ENCODE data around the gene CFAP299.
"Not testable (repeated sequence)": the region's sequence is repeated elsewhere in the genome, so short reads cannot be mapped to it uniquely, and the experiment has no call there.

Gene CFAP299

GRCh38 chr4:80335554-80336358, at the start of gene CFAP299:
Gene CFAP299, plus strand, starts transcription at chr4:80335730.
- peak in 3 of 4 experiments; percentile 0 to 31 (median 15) for DNase-seq

DNA sequence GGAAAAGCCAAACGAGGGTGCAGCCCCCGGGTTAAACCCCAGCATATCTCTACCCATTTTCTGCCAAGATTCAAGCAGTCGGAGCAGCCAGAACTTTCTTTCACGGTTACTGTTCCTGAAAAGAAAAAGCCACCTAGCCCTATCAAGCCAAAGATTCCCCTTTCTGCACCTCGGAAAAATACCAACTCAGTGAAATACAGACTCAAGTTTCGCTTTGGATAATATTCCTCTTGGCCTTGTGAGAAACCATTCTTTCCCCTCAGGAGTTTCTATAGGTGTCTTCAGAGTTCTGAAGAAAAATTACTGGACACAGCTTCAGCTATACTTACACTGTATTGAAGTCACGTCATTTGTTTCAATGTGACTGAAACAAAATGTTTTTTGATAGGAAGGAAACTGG, 49.1 kb upstream of the CFAP299 start:
- no peak for DNase-seq

DNA sequence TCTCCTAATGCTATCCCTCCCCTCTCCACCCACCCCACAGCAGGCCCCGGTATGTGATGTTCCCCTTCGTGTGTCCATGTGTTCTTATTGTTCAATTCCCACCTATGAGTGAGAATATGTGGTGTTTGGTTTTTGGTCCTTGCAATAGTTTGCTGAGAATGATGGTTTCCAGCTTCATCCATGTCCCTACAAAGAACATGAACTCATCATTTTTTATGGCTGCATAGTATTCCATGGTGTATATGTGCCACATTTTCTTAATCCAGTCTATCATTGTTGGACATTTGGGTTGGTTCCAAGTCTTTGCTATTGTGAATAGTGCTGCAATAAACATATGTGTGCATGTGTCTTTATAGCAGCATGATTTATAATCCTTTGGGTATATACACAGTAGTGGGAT, 44.9 kb upstream of the CFAP299 start:
- DNase-seq: not testable (repeated sequence)

- no peak for DNase-seq
Measured at GRCh38 chr4:80294206-80294605, 41.3 kb upstream of the CFAP299 start.

DNA sequence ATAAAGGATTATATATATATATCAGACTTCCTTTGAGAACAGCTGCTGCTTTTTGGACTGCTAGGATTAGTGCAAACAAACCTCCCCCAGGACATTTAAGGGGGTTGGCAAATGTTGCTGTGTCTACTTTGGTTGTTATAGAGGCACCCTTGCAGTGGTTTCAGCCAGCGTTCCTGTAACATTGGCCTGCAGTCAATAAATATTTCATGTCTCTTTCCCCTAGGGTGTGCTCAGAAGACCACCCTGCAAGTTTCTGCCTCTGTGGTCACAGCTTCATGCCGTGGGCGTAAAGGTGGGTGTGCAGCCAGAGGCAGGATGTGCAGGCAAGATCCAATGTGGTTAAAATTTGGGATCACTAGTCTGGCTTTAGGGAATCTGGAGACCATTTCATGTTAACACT, 40.2 kb upstream of the CFAP299 start:
- DNase-seq: no peak

DNA sequence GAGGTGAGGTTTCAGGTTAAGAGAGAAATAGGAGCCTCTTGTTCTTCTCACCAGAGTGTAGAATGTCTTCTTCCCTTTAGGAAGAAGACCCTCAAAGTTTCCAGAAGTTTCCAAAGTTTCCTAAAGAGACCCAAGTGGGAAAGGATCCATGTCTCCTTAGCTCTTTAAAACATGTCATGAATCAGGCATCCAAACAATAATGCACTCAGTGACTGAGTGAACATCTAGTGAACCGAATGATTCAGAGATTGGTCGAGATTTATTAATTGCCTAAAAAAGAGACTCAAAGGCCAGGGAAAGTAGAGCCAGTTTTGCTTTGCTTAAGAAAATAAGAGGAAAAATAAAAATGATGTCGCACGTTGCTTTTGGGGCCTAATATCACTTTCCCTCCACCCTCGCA, 39.7 kb upstream of the CFAP299 start:
- no peak for DNase-seq

DNA sequence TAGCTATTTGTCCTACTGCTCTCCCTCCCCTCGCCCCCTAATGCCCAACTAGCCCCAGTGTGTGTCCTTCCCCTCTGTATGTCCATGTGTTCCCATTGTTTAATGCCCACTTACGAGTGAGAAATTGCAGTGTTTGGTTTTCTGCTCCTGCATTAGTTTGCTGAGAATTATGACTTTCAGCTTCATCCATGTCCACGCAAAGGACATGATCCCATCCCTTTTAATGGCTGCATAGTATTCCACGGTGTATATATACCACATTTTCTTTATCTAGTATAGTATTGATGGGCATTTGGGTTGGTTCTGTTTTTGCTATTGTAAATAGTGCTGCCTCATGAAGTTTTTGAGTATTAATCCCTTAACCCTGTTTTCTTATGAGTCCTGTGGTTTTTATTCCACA, 33.6 kb upstream of the CFAP299 start:
- DNase-seq: no peak

DNA sequence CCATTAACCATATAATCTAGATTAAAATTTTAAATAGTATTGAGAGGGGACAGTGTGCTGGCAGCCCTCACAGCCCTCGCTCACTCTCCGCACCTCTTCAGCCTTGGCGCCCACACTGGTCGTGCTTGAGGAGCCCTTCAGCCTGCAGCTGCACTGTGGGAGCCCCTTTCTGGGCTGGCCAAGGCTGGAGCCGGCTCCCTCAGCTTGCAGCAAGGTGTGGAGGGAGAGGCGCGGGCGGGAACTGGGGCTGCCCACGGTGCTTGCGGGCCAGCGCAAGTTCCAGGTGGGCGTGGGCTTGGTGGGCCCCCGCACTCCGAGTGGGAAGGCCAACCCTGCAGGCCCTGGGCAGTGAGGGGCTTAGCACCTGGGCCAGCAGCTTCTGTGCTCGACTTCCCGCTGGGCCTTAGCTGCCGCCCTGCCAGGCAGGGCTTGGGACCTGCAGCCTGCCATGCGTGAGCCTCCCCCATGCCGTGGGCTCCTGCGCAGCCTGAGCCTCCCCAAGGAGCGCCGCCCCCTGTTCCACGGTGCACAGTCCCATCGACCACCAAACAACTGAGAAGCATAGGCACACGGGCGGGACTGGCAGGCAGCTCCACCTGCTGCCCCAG, 32.8 kb upstream of the CFAP299 start:
- no peak for DNase-seq

DNA sequence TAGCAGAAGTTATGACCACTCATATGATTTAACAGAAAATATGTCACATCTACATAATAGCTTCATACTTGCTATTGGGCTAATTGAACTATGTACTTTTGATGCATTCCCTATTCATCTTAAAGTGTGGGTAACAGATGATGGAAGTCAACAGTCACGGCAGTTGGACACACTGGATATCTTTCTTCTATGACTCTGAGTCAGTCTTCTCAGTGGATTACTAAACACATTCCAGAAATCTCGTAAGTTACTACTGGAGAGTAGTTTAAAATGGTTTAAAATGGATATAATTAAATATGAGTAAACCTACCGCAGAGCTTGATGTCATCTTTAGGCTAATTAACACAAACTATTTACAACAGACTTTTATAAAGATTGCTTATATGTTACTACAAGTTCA, 30.1 kb upstream of the CFAP299 start:
- no peak for DNase-seq

GRCh38 chr4:80306260-80306659, 29.3 kb upstream of the CFAP299 start:
- DNase-seq: no peak

DNA sequence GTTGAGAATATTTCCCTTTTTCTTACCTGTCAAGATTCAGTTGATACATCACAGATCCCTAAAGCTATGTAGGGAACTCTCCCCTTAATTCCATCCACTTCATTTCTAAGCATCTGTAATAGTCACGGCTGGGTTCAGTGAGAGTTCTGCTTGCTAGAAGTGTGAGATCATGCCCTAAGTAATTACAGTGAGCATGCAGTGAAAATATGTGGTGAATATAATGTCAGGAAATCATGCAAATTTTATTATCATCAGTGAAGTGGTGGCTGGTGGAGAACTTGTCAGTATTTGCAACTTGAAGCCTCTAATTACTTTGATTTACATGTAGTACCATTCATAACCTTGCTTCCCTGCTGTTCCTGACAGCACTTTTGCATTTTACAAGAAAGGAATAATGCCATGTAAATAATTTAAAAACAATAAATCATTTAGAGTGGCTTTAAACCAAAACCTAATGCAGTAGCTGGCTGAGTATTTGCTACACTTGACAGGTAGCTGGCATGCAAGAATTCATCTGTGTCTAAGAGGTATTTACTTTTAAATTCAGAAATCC, 28.3 kb upstream of the CFAP299 start:
- DNase-seq: no peak

DNA sequence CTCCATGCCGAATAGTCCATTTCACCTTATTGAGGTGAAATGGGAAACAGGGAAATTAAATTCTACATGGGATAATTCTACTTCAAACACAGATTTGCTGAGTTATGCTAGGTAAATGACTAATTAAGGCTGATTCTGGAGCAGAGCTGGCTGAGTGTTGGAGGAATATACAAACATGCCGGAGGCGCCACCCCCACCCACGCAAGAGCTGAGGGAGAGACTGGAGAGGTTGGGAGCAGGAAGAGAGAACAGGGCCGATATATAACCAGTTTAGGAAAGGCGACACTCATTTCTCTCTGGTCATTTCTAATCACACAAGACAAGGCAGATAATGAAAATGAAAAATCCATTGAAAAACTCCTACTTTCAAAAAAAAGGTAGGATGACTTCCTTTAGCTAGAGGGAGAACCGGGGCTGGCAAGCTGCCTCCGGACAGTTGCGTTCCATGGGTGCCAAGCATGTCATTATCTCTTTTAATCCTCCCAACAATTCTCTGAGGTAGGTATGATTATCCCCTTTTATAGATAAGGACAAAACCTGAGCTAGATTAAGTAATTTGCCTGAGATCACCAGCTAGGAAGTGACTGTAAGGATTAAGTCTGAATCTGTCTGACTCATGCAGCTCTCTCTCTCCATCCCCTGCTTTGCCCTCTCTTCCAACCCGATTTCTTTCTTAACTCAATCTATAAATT, 27.6 kb upstream of the CFAP299 start:
- DNase-seq: no peak

DNA sequence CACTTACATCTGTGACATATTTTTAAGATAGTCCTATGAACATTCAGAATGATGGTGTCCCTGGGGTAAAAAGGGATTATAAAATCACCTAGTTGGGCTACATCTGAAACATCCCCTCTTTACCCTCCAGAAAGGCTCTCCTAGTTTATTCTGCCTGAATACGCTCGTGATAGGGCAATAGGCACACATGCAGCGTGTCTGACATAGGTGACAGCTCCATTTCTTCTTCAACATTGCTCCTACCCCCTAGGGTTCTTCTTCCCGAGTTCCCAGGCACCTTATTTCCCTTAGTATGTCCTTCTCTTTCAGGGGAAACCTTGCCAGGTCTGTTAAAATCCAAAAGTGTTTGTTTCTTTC, 27.1 kb upstream of the CFAP299 start:
- DNase-seq: no peak

GRCh38 chr4:80309294-80310004, 26.1 kb upstream of the CFAP299 start:
- no peak for DNase-seq

- no peak for DNase-seq
Measured at GRCh38 chr4:80311130-80311529, 24.4 kb upstream of the CFAP299 start.

DNA sequence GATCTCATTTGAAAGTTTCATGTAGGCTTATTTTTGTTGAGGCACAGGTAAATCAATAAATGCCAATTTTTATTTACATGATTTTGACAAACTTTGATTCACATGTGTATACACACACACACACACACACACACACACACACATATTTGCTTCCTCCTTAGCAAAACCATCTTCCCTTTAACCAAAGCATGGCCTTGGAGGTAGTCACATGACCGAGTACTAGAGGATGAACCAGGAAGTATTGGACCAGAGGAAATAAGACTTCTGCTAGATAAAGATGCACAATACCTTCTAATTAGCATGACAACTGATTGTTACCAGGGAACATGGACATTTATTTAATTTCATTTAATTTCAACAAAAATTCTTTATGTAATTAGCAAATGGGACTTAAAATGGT, 23.4 kb upstream of the CFAP299 start:
- DNase-seq: no peak

DNA sequence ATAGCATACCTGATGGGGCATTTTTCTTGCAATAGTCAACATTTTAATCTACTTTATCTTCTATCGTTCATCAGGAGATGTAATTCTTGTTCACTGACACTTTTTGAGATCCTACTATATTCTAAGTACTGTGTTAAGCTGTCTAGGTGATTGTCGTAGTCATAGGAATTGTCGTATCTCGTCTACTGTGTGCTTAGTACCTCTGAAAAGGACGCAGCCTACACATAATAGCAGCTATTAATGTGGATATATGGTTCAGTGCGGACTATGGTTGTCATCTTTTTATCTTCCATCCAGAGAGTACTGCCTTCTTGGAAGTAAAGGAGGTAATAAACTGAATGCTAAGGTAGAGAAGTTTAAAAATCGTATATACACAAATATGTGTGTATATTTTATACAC, 21.9 kb upstream of the CFAP299 start:
- no peak for DNase-seq

DNA sequence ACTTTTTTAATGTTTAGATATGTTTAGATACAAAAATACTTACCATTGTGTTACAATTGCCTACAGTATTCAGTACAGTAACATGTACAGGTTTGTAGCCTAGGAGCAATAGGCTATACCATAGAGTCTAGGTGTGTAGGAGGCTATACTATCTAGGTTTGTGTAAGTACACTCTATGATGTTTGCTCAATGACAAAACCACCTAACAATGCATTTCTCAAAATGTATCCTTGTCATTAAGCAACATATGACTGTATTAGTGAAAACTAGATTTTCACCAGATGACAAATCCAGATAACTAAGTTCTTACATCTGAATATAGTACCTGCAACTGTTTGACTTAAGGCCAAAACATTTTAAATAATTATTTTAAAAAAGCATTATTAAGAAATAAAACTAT, 19.7 kb upstream of the CFAP299 start:
- not testable (repeated sequence) for DNase-seq

DNA sequence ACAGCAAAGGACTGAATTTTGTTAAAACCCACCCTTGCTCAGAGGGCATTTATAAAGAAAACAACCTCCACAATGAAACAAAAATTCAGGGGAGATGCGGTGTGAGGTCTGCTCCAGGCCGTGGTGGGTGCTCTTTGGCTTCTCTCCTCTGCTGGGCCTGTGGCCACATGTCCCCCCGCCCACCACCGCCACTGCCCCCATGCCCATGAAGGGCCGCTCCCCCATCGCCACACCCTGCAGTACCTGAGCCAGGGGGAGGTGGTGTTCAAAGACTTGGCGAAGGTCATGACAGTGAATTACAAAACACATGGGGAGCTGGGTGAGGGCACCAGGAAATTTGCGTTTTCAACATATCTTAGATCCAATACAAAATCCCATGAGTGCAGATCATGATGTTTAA, 14.2 kb upstream of the CFAP299 start:
- no peak for DNase-seq

- no peak for DNase-seq
Measured at GRCh38 chr4:80321776-80322175, 13.8 kb upstream of the CFAP299 start.

GRCh38 chr4:80322716-80323115, 12.8 kb upstream of the CFAP299 start:
- no peak for DNase-seq

GRCh38 chr4:80324171-80324570, 11.4 kb upstream of the CFAP299 start:
- no peak for DNase-seq

GRCh38 chr4:80331693-80332092, 3.8 kb upstream of the CFAP299 start:
- no peak for DNase-seq
